Lower leg skin (tissue), 3 donors: ENCODE results near the gene CST5.
"Not testable (repeated sequence)": the region's sequence is repeated elsewhere in the genome, so short reads cannot be mapped to it uniquely, and the experiment has no call there.

Source experiments
- POLR2A ChIP-seq, 2 donors: fragments of 450-650 bp; IDR thresholded peaks; one replicate each; pipeline ENCODE4 v1.6.1; 2016 to 2017; ENCODE audit warnings: antibody characterized with exemption in 2 of 2, mild to moderate bottlenecking in 1 of 2, moderate library complexity in 1 of 2
- TF ChIP-seq, protein P1 (sequence below), 3 donors: fragments of 450-650 bp; IDR thresholded peaks; one replicate each; pipeline ENCODE4 v1.5.1; 2016; ENCODE audit warnings: antibody characterized with exemption in 3 of 3, mild to moderate bottlenecking in 3 of 3, moderate library complexity in 2 of 3

DNA sequence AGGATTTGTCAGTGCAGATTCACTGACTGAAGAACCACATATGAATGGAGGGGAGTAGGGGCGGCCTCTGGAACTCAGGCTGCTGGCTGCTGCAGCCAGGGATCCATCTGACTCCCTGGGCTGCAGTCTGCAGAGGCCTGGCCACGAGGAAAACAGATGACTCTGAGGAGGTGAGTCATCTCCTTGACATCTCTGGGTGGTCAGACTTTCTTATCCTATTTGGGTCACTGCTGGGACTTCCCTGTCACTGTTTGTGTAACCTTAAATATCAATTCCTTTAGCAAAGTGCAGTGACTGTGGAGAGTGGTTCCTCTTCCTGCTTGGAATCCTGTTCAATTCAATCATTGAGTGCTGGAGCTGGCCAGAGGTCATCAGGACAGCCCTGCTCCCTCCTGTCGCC is 47.6 kb downstream of the CST5 start:
- TF ChIP-seq, protein P1, sequence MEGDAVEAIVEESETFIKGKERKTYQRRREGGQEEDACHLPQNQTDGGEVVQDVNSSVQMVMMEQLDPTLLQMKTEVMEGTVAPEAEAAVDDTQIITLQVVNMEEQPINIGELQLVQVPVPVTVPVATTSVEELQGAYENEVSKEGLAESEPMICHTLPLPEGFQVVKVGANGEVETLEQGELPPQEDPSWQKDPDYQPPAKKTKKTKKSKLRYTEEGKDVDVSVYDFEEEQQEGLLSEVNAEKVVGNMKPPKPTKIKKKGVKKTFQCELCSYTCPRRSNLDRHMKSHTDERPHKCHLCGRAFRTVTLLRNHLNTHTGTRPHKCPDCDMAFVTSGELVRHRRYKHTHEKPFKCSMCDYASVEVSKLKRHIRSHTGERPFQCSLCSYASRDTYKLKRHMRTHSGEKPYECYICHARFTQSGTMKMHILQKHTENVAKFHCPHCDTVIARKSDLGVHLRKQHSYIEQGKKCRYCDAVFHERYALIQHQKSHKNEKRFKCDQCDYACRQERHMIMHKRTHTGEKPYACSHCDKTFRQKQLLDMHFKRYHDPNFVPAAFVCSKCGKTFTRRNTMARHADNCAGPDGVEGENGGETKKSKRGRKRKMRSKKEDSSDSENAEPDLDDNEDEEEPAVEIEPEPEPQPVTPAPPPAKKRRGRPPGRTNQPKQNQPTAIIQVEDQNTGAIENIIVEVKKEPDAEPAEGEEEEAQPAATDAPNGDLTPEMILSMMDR (IDR thresholded peaks at IDR 0.05): not testable (repeated sequence)
- not testable (repeated sequence) for TF ChIP-seq POLR2A (IDR thresholded peaks at IDR 0.05)
